Bone marrow (tissue), 2 donors: ENCODE measurements around the gene TOM1.
"Not testable (repeated sequence)": the region's sequence is repeated elsewhere in the genome, so short reads cannot be mapped to it uniquely, and the experiment has no call there.

Experiments used
- DNase-seq, 2 donors: peaks; one replicate each; lab custom pipeline; 2025; lab: John Stamatoyannopoulos, UW

TOM1 gene

GRCh38 chr22:35345808-35346505 is 46.3 kb downstream of the TOM1 start:
- DNase-seq: no peak

DNA sequence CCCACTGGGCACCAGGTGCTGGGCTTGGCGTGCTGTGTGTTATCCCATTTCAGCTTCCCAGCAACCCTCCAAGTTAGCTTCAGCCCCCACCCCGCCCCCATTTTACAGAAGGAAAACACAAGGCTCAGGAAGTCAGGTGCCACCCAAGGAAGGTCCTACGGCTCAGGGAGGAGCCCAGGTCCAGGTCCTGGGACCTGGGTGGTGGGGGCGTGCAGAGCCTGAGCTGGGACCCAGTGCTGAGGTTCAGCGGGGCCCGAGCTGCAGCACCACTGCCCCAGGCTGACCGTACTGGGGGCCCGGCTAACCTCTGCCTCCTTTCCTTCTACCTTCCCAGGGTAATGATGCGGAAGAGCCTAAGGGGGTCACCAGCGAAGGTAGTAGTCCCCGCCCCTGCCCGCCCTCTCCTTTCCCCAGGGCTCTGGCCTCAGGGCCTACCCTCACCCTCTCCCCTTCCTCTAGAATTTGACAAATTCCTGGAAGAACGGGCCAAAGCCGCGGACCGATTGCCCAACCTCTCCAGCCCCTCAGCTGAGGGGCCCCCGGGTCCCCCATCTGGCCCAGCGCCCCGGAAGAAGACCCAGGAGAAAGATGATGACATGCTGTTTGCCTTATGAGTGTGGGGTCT is 47.0 kb downstream of the TOM1 start:
- DNase-seq: no peak

DNA sequence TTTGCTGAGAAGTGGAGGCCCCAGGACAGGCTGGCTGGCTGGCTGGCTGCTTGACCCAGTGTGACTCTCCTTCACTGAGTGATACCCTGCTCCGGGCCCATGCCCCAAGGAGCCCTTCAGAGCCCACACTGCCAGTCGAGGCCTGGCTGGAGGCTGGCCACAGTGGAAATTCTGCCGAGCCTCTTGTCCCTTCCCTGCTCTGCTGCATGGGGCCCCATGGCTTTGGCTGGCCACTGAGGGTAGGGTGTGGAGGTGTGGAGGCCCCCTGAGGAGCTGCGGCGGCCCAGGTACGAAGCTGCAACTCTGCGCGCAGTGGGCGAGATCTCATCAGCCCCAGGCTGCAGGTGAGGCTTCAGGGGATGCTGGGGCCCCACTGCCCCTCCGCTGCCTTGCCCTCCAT is 47.8 kb downstream of the TOM1 start:
- no peak for DNase-seq

DNA sequence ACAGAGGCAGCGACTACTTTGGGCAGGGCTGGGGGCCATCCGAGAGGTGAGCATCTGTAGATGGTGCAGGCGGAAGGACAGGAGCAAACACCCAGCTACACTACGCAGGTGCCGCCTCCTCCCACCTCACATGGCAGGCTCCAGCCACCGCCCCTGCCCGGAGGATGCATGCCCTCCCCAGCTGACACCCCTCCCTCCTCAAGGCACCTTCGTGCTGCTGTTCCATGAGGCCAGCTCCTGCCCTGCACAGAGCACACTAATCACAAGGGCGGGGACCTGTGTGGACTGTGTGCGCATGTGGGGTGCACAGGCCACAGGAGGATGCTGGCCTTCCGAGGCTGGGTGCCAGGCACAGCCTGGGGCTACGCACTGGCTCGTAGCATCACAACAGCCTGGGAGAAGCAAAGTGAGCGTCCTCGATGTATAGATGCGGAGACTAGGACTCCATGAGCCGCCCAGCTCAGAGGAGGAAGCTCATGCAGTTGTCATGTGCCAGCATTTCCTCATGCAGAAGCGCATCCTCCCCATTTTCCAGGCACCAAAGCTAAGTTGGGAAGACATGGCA is 48.4 kb downstream of the TOM1 start:
- DNase-seq: no peak

DNA sequence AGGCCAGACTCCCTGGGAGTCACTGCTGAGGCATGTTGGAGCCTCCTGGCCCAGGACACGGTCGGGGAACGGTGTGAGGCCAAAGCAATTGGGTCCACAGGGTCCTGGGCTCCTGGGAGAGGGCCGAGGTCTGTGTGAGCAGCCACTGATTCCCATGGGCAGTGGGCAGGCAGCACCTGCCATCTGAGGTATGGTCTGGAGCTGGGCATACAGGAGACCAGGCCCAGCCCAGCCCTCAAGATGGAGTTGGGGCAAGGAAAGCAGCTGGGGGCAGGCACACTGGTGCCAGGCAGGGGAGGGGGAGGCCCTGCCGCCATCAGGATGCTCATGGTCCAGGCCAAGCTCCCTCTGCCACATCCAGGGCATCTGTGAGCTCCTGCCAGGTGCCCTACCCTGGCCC is 49.0 kb downstream of the TOM1 start:
- DNase-seq: no peak

DNA sequence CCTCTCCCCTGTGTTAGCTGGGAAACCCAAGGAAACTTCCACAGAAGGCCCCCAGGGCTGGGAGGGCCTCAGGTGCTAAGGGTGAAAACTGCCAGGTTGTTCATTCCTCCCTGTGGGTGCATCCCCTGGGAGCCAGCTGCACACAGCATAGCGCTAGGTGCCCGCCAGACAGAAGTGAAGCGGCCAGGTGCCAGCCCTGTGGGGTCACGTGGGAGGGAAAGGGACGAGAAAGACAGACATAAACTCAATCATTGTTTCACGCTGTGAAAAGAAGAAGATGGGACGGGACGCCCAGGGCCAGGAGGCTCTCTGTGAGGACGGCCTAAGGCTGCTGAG is 49.6 kb downstream of the TOM1 start:
- no peak for DNase-seq

- no peak for DNase-seq
Observed at GRCh38 chr22:35349704-35350538, 50.2 kb downstream of the TOM1 start.

DNA sequence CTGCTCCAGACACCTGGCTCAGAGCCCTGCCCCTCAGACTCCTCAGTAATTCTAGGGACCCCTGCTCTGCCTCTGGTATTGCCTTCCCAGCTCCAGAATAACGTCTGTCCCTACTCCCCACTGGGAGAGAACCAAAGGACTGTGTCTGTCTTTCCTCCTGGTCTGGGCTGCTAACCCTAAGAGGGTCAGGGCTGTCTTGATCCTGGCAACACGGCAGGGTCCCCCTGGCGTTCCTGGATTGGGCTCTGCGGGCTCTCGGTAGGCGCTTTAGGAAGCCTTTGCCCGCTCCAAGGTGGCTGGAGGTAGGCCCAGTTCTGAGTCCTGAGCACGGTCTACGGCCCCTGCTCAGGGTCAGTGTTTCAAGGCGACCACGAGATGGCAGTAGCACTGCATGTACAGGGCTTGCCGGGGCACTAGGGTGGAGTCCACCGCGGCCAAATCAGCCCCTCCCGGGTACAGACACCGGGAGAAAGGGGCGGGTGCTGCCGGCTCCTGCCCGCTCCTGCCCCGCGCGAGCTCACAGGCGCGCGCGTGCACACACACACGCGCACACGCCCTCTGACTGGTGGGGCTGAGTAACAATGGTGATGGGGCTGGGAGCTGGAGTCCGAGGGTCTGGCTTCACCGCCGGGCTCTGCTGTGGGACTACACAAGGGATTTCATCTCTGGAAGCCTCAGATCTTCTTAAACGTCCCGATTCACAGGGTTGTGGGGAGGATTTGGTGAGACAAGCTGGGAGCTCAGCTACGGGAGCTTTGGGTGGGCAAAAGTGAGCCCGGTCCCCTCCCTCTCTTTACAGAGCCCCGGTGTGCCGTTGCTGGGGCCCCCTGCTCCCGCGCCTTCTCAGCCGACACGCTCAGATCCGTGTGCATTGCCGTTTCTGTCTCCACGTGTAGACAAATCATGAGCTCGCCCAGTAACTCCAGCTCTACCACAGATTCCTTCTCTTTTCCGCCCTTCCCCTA is 51.1 kb downstream of the TOM1 start:
- peak; percentile 68 to 72 for DNase-seq

DNA sequence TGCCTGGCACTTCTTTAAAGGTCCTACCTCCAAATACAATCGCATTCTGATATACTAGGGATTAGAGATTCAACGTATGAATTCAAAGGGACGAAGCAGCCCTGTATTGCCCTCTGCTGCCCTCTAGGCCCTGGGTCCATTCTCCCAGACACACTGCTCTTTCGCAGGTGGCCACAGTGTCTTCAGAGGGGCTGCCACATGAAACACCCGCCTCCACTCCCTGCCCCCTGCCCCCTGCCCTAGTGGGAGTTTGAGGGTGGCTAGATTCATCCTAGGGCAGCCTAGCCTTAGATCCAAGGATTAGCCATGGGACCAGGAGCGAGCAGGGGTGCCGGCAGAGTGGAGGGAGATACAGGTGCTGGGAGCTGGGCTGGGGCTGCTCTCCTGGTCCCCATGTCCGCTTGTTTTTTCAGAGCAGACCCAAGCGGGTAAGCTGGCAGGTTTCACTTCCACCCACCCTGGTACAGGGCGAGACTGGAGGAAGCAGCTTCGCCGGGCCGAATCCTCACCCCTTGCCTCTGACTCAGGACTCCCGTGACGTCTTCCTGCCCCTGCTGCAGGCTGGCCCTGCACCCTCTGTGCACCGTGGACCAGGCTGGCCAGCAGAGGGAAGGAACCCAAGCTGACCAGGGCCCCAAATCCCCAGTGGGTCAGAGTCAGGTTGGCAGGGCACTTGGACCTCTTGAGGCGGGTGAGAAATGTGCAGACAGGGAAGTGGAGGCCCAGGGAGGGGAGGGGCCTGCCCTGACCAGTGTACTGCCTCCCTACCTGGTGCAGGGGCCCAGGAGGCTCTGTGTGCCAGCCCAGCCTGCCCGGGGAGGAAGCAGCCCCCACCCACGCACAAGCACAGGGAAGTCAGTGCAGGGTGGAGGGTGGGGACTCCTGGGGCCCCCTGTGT is 52.8 kb downstream of the TOM1 start:
- peak; percentile 64 to 66 for DNase-seq

DNA sequence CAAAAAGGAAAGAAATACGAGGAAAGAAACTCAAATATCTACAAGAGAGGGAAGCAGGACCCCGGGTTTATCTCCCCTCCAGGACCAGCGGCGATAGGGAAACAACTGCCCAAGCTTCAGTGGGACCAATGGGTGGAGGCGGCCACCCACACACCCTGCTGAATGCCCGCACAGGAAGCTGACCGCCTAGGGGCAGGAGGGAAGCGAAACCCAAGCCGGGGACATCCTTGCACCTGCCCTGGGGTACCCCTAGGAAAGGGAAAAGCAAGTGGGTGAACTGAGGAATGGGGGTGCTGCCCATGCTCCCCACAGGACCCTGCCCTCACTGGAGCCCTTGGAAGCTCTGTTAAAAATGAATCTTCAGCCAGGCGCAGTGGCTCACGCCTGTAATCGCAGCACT is 53.6 kb downstream of the TOM1 start:
- DNase-seq: no peak

DNA sequence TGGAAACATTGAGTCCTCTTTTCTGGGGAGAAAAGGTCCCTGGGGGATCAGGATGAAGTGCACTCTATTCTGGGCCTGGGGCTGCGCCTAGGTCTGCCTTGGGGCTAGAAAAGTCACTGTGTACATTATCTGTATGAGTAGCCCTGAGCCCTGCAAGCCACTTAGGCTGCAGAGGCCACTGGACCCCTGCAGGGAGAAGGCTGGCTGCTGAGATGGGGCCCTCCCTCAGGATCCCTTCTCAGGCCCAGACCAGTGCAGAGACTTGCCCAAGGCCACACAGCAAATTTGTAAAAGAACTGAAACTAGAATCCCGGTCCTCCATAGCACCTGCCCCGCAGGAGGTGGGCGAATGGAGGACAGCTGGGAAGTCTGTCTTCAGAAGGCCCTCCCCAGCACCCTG is 54.4 kb downstream of the TOM1 start:
- DNase-seq: no peak

DNA sequence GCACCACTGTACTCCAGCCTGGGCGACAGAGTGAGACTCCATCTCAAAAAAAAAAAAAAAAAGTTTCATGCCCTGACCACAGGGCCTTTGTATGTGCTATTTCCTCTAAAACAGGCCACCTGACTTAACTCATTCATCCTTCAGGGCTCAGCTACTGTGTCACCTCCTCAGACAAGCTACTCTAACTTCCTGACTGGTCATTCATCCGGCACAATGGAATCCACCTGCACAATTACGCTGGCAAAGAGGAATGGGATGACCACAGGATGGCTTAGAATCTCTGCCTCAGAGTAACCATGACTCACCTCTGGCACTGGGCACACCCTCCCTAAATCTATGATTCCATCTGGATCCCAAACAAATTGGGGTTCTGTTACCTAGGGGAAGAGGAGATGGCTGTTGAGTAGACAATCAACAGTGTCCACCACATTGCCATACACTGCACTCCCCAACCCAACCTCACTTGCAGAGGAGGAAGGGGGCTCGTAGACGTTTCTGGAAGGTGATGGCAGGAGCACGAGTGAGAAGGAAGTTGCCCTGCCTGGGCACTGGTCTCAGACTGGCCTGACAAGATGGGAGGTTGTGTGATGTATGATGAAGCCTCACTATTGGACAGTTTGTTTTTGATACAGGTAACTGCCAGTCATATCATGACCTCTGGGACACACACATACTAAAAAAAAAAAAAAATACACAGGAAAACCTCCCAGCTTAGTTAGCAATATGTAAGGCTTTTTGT is 58.4 kb downstream of the TOM1 start:
- DNase-seq: no peak

GRCh38 chr22:35359380-35360065 is 59.8 kb downstream of the TOM1 start:
- no peak for DNase-seq

GRCh38 chr22:35361001-35361558 is 61.4 kb downstream of the TOM1 start:
- DNase-seq: no peak

DNA sequence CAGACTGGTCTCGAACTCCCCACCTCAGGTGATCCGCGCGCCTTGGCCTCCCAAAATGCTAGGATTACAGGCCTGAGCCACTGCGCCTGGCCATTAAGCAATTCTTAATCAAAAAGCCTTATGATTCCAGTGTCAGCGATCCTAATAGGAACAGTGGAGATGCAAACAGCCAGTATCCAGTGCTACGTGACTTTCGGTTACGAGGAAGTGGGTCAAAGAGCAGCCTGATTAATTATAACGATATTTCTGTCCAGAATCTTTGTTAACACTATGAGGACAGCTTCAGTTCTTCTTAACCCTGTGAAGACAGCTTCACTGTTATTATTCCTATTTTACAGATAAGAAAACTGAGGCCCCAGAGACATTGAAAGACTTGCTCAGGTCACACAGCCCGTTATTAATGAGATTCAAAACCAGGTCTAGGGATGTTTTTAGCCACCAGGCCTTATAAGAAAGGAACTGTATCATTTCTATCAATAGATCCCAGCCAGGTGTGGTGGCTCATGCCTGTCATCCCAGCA is 63.9 kb downstream of the TOM1 start:
- no peak for DNase-seq

GRCh38 chr22:35364230-35364629 is 64.5 kb downstream of the TOM1 start:
- not testable (repeated sequence) for DNase-seq

GRCh38 chr22:35367331-35367886 is 67.7 kb downstream of the TOM1 start:
- DNase-seq: peak; percentile 21 to 71

DNA sequence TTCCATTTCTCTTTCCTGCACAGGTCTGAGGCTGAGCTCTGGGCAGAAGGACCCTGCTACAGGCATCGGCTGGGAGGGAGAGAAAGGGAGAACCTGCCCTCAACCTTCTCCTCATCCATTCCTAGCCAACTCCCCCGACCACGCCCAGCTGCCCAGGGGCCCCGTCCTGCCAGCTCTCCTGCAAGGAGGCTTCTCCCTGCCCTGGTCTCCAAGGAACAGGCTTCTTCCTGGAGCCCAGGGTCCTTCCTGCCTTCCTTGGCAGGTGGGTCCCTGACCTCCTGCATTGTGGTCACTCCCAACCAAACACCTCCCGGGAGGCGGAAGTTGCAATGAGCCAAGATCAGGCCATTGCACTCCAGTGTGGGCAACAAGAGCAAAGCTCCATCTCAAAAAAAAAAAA is 68.7 kb downstream of the TOM1 start:
- no peak for DNase-seq
